H7 (cell line): ENCODE data around the gene PCSK4. TPM values are rescaled to one million over a fixed set of nuclear protein-coding genes. Genes with fewer than 3 reads are reported as not detected.

Experiments used
- DNase-seq: peaks from one replicate; pipeline ENCODE4 v3.0.0; 2012
- H3K27me3 ChIP-seq: 2 replicates; pipeline ENCODE4 v1.6.0; 2011; ENCODE audit warnings: mild to moderate bottlenecking, low read length; ENCODE audit not compliant: control insufficient read depth, insufficient read depth
- H3K36me3 ChIP-seq: replicated peaks from 2 replicates; pipeline ENCODE4 v1.5.1; 2011; ENCODE audit warnings: low read length; ENCODE audit not compliant: control insufficient read depth, insufficient read depth
- H3K4me3 ChIP-seq: 2 replicates; pipeline ENCODE4 v1.5.1; 2011; ENCODE audit warnings: low read depth, mild to moderate bottlenecking, control low read depth, low read length, moderate library complexity; ENCODE audit not compliant: insufficient read depth
- total RNA-seq: library from RNA; depleted of rRNA; stranded (reverse); fragments of >200 nt; shearing (Covaris generic); gene quantifications from 2 replicates; pipeline ENCODE4 v1.2.3, GENCODE V29; 2014; rRNA removed

The PCSK4 gene
- total RNA-seq, 1 experiment from 2014 or later, result 5.5 TPM

DNA sequence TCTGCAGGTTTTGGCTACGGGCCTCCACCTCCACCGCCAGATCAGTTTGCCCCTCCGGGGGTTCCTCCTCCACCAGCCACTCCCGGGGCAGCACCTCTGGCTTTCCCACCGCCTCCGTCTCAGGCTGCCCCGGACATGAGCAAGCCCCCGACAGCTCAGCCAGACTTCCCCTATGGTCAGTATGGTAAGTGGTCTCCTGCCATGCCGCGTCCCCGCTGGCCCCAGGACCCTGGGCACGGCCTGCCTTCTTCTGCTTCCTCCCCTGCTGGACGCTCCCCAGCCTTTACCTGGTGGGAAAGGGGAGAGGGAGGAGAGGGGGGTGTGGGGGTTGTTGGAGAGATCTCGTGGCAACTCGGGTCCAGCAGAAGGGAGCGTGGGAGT is 57.7 kb downstream of the PCSK4 start:
- Histone ChIP-seq H3K4me3 (no peak overlapping the region), H3K36me3 (peaks cover 26% of the 10 kb centered on the region), H3K27me3 (no peaks in the 10 kb centered on the region)
- DNase-seq, result peak; percentile 60

DNA sequence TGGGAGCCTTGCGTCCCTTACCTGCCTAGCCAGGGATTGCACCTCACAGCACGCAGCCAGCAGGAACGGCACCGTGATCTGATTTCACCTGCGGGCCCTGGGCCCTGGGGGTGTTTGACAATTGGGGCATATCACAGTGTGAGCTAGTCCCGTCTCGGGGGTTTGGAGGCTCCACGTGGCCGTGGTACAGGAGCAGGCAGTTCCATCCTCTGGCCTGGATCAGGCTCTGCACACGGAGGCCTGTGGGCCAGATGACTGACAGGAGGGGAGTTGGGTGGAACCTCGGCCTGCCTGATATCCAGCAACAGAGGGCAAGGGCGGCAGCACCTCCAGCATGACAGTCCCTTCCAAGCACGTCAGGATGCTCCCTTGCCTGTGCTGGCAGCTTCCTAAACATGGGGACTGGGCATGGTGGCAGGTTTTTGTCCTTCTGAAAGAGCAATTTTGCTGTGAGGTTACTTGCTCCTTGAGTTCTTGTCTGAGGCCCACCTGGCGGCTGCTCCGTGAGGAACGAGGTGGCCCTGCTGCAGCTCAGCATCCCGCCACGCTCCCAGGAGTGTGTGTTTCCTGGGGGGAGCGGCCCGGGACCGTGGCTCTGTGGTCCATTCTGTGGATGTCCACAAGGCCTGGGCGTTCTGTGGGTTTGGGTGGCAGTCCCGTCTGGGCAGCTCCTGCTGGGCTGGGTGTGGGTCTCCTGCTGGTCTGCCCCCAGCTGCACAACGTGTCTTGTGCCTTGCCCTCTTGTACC is 58.2 kb downstream of the PCSK4 start:
- Histone ChIP-seq H3K36me3 (peaks cover 27% of the 10 kb centered on the region), H3K4me3 (no peak overlapping the region), H3K27me3 (no peaks in the 10 kb centered on the region)
- no peak for DNase-seq

Other genes starting within 250 kb of the PCSK4 start
- 44.7 and 53.1 TPM in 2 replicates for gene ATP5F1D, start 248.6 kb downstream of the PCSK4 start, total RNA-seq
- gene MIDN, start 241.8 kb downstream of the PCSK4 start, total RNA-seq, result 35.1 and 50.3 TPM in 2 replicates
- 219 and 221 TPM in 2 replicates for gene CIRBP, start 221.0 kb downstream of the PCSK4 start, total RNA-seq
- 78.0 and 83.1 TPM in 2 replicates for gene FAM174C, start 214.8 kb downstream of the PCSK4 start, total RNA-seq
- gene EFNA2, start 204.5 kb downstream of the PCSK4 start, total RNA-seq, result 12.4 and 20.2 TPM in 2 replicates
- gene NDUFS7, start 106.4 kb downstream of the PCSK4 start, total RNA-seq, result 125 and 140 TPM in 2 replicates
- 12.3 and 31.6 TPM in 2 replicates for gene GAMT, start 88.8 kb downstream of the PCSK4 start, total RNA-seq
- 196 and 198 TPM in 2 replicates for gene DAZAP1, start 82.8 kb downstream of the PCSK4 start, total RNA-seq
- gene RPS15, start 52.0 kb downstream of the PCSK4 start, total RNA-seq, result 1,494 and 1,693 TPM in 2 replicates
- gene APC2, start 40.2 kb downstream of the PCSK4 start, total RNA-seq, result 0.11 and 0.31 TPM in 2 replicates
- 57.2 and 75.3 TPM in 2 replicates for gene C19orf25, start 11.1 kb downstream of the PCSK4 start, total RNA-seq
- gene REEP6, start 831 bp upstream of the PCSK4 start, total RNA-seq, result 3.1 and 4.5 TPM in 2 replicates
- gene ADAMTSL5, start 22.7 kb upstream of the PCSK4 start, total RNA-seq, result 0.21 and 0.52 TPM in 2 replicates
- 0.14 and 0.18 TPM in 2 replicates for gene PLK5, start 33.7 kb upstream of the PCSK4 start, total RNA-seq
- 107 and 117 TPM in 2 replicates for gene MEX3D, start 78.0 kb upstream of the PCSK4 start, total RNA-seq
- 105 and 114 TPM in 2 replicates for gene MBD3, start 102.5 kb upstream of the PCSK4 start, total RNA-seq
- gene UQCR11, start 115.1 kb upstream of the PCSK4 start, total RNA-seq, result 103 and 111 TPM in 2 replicates
- 277 and 293 TPM in 2 replicates for gene TCF3, start 162.3 kb upstream of the PCSK4 start, total RNA-seq